ENCODE results near the gene TNFAIP1. TPM values are rescaled to one million over a fixed set of nuclear protein-coding genes. Genes with fewer than 3 reads are reported as not detected.
"Not testable (repeated sequence)": the region's sequence is repeated elsewhere in the genome, so short reads cannot be mapped to it uniquely, and the experiment has no call there.

The TNFAIP1 gene
- total RNA-seq, 1 donor from 2014 or later: 69.3 TPM

- TF ChIP-seq CTCF (conservative IDR thresholded peaks at IDR 0.05; ENCODE audit: low read depth, low read length): no peak
- DNase-seq (ENCODE audit: low read depth): no peak
Observed at GRCh38 chr17:28333083-28333746, 2.3 kb upstream of the TNFAIP1 start.

GRCh38 chr17:28334171-28334570, 1.4 kb upstream of the TNFAIP1 start:
- H3K4me3 ChIP-seq (ENCODE audit: low read depth, low read length): peak overlapping the region; percentile 73
- no peak for TF ChIP-seq CTCF (conservative IDR thresholded peaks at IDR 0.05; ENCODE audit: low read depth, low read length)

More at GRCh38 chr17:28333083-28333746, 2.3 kb upstream of the TNFAIP1 start:
- H3K4me3 ChIP-seq (ENCODE audit: low read depth, low read length): no peak overlapping the region

DNA sequence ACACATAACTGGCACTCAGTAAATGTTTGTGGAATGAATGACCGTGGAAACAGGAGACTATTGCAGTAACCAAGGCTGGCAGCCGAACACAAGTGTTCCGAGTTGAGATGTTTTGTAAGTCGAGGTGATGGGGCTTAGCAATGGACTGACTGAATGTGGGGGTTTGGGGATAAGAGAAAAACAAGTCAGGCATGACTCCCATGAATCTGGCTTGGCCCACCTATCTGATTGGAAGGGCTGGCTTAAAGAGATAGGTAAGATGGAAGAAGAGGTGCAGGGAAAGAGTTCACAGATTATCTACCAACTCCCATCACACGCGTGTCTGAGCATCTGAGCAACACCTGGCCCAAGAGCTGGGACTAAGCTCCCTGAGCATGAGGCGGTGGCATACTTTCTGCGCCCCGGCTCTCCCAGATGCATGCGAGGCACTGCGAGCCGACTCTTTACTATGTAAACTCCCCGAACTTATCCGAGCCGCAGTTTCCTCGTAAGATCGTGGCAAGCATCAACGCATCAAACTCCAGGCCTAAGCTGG, 828 bp upstream of the TNFAIP1 start:
- DNase-seq (ENCODE audit: low read depth): no peak
- H3K4me3 ChIP-seq (ENCODE audit: low read depth, low read length): peak overlapping the region; percentile 73
- TF ChIP-seq CTCF (conservative IDR thresholded peaks at IDR 0.05; ENCODE audit: low read depth, low read length): no peak

More at GRCh38 chr17:28334171-28334570, 1.4 kb upstream of the TNFAIP1 start:
- DNase-seq (ENCODE audit: low read depth): no peak

DNA sequence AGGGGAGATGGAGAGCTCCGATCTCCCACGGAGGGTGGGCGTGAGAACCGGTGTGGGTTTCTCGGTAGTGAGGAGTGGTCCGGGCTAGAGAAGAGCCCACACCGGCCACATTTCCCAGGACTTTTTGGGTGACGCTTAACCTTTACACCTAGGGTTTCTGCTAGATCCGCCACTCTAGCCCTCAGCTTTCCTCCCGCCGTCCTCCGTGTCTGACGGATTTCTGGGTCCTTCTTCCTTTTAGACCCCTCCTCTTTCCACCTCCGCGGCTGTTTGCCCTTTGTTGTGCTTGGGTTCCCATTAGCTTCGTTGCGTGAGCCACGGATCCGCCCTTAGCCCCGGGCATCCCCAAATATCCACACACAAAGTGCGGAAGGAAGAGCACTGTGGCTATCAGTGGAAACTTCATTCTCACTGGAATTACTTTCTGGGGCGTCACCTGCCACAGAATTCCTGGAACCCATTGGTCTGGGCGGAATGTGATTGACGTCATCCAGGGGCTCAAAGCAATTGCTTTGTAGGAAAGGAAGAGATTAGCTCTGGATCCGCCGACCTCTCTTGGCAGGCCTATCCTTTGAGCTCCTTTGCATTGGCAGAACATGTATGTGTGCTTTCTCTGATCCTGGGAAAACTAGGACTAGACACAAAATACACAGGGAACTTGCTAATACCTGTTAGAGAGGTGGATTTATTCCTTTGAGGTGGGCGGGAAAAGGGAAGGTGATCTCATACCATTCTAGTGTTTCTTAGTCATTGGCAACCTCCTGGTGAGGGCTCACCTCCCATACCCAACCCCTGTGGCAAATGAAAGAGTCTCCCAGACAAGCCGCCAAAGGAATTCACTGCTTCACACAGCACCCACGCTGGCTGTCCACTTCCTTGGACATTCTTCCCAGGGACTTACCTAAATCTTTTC, 654 bp downstream of the TNFAIP1 start:
- H3K4me3 ChIP-seq (ENCODE audit: low read depth, low read length): peak overlapping the region; percentile 73
- TF ChIP-seq CTCF (conservative IDR thresholded peaks at IDR 0.05; ENCODE audit: low read depth, low read length): no peak
- peak; percentile 80 for DNase-seq (ENCODE audit: low read depth)

DNA sequence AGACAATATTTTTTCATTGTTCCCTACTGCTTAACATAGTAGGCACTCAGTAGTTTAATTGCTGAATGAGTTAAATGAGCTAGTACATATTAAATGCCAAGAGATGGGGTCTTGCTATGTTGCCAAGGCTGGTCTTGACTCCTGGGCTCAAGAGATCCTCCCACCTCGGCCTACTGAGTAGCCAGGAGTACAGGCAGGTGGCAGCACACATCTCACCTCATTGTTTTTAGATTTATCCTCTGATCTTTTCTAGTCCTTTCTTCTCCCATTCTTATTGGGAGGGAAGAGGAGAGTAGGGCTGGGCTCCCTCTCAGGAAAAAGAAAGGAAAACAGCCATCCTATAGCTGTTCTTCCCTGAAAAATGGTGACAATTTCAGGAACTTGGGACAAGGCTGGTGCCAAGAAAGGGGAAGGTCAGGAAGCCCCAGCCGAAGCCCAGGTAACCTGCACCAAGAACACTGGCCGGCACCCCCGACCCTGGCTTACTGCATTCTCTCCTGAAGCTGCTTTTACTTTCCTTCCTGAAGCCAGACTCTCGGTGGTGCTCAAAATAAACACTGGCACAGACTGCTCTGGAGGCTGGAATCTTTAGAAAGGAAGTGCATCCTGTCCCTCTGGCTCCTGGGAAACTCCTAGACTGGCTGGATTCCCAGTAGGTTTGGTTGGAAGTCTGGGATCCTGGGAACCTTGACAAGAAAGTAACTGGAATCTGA, 2.7 kb downstream of the TNFAIP1 start:
- H3K4me3 ChIP-seq (ENCODE audit: low read depth, low read length): no peak overlapping the region
- TF ChIP-seq CTCF (conservative IDR thresholded peaks at IDR 0.05; ENCODE audit: low read depth, low read length): no peak
- no peak for DNase-seq (ENCODE audit: low read depth)

GRCh38 chr17:28338769-28339212, 3.2 kb downstream of the TNFAIP1 start:
- not testable (repeated sequence) for DNase-seq (ENCODE audit: low read depth); H3K4me3 ChIP-seq (ENCODE audit: low read depth, low read length)

GRCh38 chr17:28339431-28339830, 3.9 kb downstream of the TNFAIP1 start:
- H3K4me3 ChIP-seq (ENCODE audit: low read depth, low read length): no peak overlapping the region
- no peak for DNase-seq (ENCODE audit: low read depth)
- TF ChIP-seq CTCF (conservative IDR thresholded peaks at IDR 0.05; ENCODE audit: low read depth, low read length): no peak

Measured in epithelial cell of proximal tubule (primary cell).